GM13976 (cell line): Measurements from ENCODE around the gene TIAM1.

Source experiments
- DNase-seq: peaks from one replicate; pipeline ENCODE4 v3.0.0; 2012; ENCODE audit warnings: low spot score
- in situ Hi-C: fragments of 300-500 bp; cut with MboI; formaldehyde crosslinking; loops from one replicate; pipeline ENCODE4 v1.12.0; 2022; ENCODE audit warnings: low sequenced_read_pairs, mixed read lengths, inconsistent platforms; ENCODE audit not compliant: unreplicated experiment
- TF ChIP-seq, protein P1 (sequence below): IDR thresholded peaks from 2 replicates; pipeline ENCODE4 v1.5.1; 2012; ENCODE audit warnings: borderline replicate concordance, mild to moderate bottlenecking; ENCODE audit not compliant: insufficient read depth; ENCODE audit errors: extremely low read depth, missing control alignments, control extremely low read depth

Gene TIAM1

DNA sequence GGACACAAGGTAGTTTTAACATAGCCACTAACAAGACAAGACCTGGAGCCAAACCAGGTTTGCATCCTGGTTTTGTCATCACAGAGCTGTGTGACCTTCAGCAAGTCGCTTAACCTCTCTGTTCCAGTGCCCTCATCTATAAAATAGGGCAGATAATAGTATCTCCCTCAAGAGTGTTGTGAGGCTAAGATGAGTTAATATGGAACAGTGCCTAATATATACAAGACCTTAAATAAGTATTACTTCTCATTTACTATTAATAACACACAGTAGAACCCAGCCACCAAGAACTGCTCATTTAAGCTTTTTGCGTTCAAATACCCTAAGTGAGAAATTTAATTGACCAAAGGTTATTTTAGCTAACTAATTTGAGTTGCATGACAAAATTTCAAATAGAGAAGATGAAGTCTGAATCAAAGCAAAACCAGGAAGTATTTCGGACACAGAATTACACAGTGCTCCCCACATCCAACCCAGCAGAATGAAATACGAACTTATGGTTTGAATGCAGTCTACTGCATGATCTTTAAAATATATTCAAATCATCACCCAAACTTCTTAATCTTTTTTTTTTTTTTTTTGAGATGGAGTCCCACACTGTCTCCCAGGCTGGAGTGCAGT, 181.9 kb downstream of the TIAM1 start:
- TF ChIP-seq, protein P1, sequence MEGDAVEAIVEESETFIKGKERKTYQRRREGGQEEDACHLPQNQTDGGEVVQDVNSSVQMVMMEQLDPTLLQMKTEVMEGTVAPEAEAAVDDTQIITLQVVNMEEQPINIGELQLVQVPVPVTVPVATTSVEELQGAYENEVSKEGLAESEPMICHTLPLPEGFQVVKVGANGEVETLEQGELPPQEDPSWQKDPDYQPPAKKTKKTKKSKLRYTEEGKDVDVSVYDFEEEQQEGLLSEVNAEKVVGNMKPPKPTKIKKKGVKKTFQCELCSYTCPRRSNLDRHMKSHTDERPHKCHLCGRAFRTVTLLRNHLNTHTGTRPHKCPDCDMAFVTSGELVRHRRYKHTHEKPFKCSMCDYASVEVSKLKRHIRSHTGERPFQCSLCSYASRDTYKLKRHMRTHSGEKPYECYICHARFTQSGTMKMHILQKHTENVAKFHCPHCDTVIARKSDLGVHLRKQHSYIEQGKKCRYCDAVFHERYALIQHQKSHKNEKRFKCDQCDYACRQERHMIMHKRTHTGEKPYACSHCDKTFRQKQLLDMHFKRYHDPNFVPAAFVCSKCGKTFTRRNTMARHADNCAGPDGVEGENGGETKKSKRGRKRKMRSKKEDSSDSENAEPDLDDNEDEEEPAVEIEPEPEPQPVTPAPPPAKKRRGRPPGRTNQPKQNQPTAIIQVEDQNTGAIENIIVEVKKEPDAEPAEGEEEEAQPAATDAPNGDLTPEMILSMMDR: no peak
- DNase-seq: no peak
- in situ Hi-C loops: no loop called here

DNA sequence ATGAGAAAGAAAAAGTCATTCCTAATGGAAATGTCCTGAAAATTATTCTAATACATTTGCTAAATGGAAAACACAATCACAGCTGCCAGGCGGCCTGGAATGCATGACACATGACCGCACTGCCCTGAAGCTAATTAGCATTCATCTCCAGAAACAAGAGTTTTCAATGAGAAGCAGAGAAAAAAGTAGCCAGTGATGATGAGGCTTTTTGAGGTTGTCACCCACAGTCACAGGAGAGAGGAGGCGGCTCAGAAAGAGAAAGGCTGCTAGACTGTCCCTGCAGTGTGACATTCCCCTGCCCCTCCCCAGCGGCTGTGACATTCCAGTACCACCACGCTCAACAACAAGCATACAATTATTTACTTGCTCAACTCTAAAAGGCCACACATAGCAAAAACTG, 182.9 kb downstream of the TIAM1 start:
- no peak for DNase-seq
- TF ChIP-seq, protein P1: no peak
- in situ Hi-C loops: no loop called here

DNA sequence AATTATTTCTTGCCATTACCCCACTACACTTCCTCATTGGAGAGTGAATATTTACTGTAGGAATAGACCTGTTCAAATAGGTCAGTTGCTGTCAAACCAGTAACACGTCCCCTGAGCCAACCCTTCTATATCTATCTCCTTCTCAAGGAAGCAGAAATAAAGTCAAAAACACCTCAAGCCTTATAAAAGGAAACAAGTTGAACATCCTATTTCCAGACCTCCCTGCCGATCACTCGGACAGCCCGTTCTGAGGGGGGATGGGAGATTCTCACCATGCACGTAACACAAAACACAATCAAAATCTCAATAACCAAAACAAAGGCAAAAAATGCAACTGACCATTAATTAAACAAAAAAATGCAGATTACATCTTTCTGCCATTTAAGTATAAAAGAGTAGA, 184.3 kb downstream of the TIAM1 start:
- TF ChIP-seq, protein P1: no peak
- in situ Hi-C loops: no loop called here
- no peak for DNase-seq

DNA sequence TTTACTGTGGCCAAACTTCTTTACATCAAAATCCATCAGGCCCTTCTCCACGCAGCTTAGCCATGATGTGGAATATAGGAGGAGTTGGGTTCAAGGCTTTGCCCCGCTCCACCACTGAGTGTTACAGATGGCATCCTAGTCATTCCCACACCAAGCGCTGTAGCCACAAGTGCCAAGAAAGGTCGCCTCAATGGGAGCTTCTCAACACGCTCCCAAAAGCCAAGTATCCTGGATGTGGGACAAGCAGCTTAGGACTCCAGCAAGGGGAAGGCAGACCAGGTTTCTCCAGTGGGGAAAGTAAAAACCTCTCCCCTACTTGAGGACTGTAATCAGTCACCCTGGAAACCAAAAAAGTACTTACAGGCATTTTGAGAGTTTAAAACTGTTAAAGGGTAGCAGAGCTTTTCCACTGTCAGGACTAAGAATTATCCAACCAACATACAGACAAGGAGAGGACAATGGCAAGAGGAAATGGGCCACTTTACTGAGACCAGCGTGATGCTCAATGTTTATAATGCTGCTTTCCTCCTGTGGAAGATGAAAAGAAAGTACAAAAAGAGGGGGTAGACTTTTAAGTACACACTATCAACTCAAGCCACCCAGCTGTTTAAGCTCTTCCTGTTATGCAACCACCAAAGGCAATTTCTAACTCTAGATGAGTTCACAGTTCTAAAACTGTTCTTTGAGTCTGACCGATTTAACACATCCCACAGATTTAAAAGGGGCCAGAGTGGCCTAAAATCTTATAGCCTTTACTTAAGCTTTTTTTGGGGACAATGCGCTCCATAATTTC, 185.1 kb downstream of the TIAM1 start:
- in situ Hi-C loops: no loop called here

DNA sequence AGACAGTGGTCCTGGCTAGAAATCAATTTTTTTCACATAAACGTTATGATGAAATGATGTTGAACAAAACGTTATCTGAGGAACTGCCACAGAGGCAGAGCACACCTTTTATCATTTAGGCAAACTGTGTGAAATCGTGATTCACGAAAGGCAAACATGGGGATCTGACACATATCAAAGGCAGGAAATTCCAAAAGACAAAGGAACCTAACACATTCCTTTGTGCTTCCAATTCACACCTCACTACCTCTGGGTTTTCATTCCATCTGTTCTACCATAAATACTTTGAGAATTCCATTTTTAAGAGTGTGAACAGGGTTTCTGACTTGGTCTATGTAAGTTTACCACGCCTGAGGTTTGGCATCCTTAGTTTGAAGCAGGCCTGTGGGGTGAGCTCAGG, 186.3 kb downstream of the TIAM1 start:
- in situ Hi-C loops: no loop called here
- DNase-seq: no peak
- TF ChIP-seq, protein P1: no peak

More for the DNA sequence above, 185.1 kb downstream of the TIAM1 start:
- DNase-seq: no peak
- TF ChIP-seq, protein P1: no peak

DNA sequence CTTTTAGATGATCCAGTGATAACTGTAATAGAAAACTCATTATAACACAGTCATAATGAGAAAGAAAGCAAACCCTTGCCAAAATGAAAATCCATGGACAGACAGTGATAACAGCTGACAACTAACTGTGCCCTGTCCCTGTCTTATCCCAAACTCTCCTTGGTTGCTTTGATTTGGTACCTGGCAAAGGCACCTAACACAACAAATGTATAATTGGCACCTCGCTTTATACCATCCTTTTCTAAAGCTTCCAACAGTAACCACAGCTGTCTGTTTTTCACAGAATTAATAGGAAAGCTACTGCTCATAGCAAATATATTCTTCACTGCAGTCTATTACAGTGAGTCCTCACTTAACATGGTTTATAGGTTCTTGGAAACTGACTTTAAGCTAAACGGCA, 187.4 kb downstream of the TIAM1 start:
- no peak for DNase-seq
- in situ Hi-C loops: no loop called here
- TF ChIP-seq, protein P1: no peak

DNA sequence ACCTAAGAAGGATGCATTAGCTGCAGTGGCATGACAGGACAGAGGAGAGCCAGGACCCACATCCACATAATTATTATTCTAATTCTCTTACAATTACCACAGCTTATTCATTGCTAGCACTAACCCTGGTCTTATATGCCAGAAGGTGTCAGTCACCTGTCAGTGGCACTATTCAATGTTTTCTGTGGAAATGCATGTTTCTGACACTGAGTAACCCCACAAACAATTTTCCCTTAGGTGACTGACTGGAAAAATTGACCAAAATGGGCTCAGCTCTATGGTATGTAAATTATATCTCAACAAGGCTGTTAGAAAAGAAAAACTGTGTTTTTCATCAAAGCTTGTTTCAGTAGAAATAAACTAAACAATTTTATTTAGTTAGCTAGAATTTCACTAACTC, 187.9 kb downstream of the TIAM1 start:
- in situ Hi-C loops: no loop called here
- TF ChIP-seq, protein P1: no peak
- no peak for DNase-seq
